BE2C (cell line): ENCODE data around the gene RINT1.
"Not testable (repeated sequence)": the region's sequence is repeated elsewhere in the genome, so short reads cannot be mapped to it uniquely, and the experiment has no call there.

Experiments
- DNase-seq: peaks from one replicate; pipeline ENCODE4 v3.0.0-alpha.2; 2020
- H3K27me3 ChIP-seq: fragments of 250-450 bp; sonication (Bioruptor Pico); 2 replicates; pipeline ENCODE4 v1.5.1; 2020; ENCODE audit warnings: mild to moderate bottlenecking
- H3K36me3 ChIP-seq: fragments of 250-450 bp; sonication (Bioruptor Pico); 2 replicates; pipeline ENCODE4 v1.5.1; 2020; ENCODE audit warnings: mild to moderate bottlenecking
- H3K4me1 ChIP-seq: fragments of 250-450 bp; sonication (Bioruptor Pico); 2 replicates; pipeline ENCODE4 v1.5.1; 2020
- H3K4me3 ChIP-seq: 2 replicates; pipeline ENCODE4 v1.5.1; 2011; ENCODE audit warnings: low read depth, low read length
- H3K9me3 ChIP-seq: fragments of 250-450 bp; sonication (Bioruptor Pico); 2 replicates; pipeline ENCODE4 v1.5.1; 2020
- TF ChIP-seq, protein P1 (sequence below): IDR thresholded peaks from 2 replicates; pipeline ENCODE4 v1.5.1; 2012; ENCODE audit warnings: mild to moderate bottlenecking, low read depth, low read length

The RINT1 gene

DNA sequence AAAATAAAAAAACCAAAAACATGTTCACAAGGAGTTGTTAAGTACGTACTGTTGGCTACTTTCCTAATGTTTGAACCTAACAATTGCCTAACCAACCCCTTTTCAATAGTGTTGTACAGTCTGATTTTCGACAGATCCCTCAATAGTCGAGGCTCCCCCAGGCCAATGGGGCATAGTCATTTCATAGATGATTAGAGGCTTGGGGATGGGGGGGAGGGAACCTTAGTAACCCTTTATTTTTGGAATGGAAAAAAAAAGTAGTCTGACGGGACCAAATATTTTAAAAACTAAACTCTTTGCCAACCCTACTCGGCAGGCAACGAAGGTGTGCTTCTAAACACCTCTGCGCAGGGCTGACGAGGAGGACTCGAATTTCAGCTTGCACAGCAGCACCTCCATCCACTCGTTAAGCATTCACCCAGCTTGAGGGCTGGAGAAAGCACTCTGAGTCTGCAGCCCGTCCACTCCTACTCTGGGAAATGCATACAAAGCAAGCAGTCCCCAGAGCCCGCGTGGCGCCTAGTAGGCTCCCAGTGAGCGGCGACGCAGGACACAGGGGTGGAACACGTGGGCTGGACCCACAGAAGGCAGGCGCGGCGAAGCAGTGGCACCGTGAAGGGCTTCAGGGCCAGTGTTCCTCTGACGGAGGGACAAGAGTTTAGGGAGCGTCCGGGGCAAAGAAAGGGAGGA, 10.8 kb upstream of the RINT1 start:
- TF ChIP-seq, protein P1, sequence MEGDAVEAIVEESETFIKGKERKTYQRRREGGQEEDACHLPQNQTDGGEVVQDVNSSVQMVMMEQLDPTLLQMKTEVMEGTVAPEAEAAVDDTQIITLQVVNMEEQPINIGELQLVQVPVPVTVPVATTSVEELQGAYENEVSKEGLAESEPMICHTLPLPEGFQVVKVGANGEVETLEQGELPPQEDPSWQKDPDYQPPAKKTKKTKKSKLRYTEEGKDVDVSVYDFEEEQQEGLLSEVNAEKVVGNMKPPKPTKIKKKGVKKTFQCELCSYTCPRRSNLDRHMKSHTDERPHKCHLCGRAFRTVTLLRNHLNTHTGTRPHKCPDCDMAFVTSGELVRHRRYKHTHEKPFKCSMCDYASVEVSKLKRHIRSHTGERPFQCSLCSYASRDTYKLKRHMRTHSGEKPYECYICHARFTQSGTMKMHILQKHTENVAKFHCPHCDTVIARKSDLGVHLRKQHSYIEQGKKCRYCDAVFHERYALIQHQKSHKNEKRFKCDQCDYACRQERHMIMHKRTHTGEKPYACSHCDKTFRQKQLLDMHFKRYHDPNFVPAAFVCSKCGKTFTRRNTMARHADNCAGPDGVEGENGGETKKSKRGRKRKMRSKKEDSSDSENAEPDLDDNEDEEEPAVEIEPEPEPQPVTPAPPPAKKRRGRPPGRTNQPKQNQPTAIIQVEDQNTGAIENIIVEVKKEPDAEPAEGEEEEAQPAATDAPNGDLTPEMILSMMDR, result no peak

DNA sequence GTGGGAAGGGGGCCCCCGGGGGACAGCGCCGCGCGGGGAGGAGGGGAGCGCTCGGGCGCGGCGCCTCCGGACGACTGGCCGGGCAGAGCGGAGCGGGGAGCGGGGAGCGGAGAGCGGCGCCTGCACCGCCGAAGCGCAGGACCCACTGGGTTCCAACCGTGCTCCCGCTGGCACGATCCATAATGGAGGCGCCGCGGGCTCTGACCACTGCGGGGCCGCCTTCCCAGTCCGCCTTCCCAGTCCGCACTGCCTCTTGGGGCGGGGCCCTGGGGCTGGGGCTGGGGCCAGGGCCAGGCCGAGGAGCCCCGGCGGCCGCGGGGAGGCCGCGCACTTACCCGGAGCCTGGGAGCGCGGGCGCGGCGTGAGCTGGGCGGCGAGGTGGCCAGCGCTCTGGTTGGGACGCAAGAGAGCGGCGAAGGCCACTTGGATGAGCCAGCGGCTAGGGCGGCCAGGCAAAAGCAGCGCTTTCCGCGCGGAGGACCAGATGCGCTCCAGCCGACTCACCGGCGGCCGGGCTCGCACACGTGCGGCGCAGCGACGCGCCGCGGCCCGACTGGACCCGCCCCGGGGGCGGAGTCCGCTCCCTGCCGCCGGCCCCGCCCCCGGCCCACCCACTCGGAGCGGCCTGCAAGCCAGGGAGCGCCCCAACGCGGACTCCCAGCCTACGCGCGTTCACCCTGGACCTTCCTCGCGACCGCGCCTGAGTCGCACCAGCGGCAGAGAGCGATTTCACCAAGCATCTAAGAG, 10.1 kb upstream of the RINT1 start, which contains the start of gene PUS7:
Gene PUS7, minus strand, starts transcription at position 555 of the 747 bp plus-strand sequence. CDS start 13,759 bp downstream, outside the sequence.
- Histone ChIP-seq H3K36me3 (peaks cover 34% of the 10 kb centered on the region), H3K27me3 (no peaks in the 10 kb centered on the region), H3K4me3 (peak within 1 kb of the TSS; percentile 79), H3K9me3 (no peaks in the 10 kb centered on the region), H3K4me1 (no peaks in the 10 kb centered on the region; the same call in 1 of the 2 replicates)
- TF ChIP-seq, protein P1, result no peak
- peak; percentile 94 for DNase-seq

More for the DNA sequence above, 10.8 kb upstream of the RINT1 start:
- Histone ChIP-seq H3K4me1 (no peaks in the 10 kb centered on the region; the same call in 1 of the 2 replicates), H3K4me3 (peak overlapping the region; percentile 79), H3K36me3 (peaks cover 41% of the 10 kb centered on the region), H3K27me3 (no peaks in the 10 kb centered on the region), H3K9me3 (no peaks in the 10 kb centered on the region)
- peak; percentile 83 for DNase-seq

DNA sequence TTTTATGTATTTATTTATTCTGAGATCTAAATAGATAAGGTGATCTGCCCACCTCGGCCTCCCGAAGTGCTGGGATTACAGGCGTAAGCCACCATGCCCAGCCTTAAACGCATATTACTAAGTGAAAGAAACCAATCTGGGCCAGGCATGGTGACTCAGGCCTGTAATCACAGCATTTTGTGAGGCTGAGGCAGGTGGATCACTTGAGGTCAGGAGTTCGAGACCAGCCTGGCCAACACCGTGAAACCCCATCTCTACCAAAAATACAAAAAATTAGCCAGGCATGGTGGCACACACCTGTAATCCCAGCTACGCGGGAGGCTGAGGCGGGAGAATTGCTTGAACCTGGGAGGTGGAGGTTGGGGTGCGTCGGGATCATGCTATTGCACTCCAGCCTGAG, 7.6 kb upstream of the RINT1 start:
- H3K27me3 ChIP-seq, H3K9me3 ChIP-seq, DNase-seq, H3K4me3 ChIP-seq, H3K4me1 ChIP-seq: not testable (repeated sequence)
- peaks cover 12% of the 10 kb centered on the region for H3K36me3 ChIP-seq

DNA sequence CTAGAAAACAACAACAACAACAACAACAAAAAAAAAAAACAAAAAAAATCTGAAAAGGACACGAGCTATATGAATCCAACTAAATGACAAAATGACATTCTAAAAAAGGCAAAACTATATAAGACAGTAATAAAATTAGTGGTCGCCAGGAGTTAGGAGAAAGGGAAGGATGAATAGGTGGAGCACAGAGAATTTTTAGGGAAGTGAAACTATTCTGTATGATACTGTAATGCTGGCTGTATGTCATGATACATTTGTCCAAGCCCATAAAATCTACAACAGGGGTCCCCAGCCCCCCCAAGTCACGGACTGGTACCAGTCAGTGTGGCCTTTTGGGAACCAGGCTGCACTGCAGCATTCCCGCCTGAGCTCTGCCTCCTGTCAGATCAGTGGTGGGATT, 7.2 kb upstream of the RINT1 start:
- no peak for DNase-seq
- Histone ChIP-seq H3K36me3 (peaks cover 8% of the 10 kb centered on the region), H3K4me3 (no peak overlapping the region), H3K27me3 (no peaks in the 10 kb centered on the region), H3K4me1 (no peaks in the 10 kb centered on the region; the same call in 1 of the 2 replicates), H3K9me3 (no peaks in the 10 kb centered on the region)
- TF ChIP-seq, protein P1, result no peak

DNA sequence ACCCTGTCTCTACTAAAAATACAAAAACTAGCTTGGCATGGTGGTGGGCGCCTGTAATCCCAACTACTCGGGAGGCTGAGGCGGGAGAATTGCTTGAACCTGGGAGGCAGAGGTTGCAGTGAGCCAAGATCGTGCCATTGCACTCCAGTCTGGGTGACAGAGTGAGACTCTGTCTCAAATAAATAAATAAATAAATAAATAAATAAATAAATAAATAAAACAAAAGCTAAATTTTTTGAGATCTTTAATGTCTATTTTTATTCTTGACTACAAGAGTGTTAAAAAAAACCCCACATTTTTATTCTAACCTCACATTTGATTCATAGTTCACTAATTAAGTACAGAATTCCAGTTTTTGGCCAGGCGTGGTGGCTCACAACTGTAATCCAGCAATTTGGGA, 4.3 kb upstream of the RINT1 start:
- not testable (repeated sequence) for H3K9me3 ChIP-seq, H3K36me3 ChIP-seq, H3K4me1 ChIP-seq, H3K4me3 ChIP-seq, H3K27me3 ChIP-seq, DNase-seq

DNA sequence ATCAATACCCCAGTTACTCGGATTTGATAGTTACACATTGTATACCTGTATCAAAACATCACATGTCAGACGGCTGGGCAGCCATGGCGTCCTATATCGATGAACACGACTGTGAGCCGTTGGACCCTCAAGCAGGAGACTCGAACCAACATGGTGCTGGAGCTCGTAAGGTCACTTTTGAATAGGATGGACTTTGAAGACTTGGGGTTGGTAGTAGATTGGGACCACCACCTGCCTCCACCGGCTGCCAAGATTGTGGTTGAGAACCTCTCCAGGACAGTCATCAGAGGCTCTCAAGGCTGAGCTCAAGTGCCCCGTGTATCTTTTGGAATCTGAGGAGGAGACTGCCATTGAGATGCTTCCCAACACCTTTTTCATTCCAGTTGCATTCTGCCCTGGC, 1.9 kb upstream of the RINT1 start:
- no peaks in the 10 kb centered on the region for H3K27me3 ChIP-seq
- H3K9me3 ChIP-seq, result no peaks in the 10 kb centered on the region
- peaks cover 4% of the 10 kb centered on the region; the same call in 1 of the 2 replicates for H3K36me3 ChIP-seq
- H3K4me3 ChIP-seq, result no peak overlapping the region
- no peaks in the 10 kb centered on the region for H3K4me1 ChIP-seq
- DNase-seq, result no peak
- TF ChIP-seq, protein P1, result no peak

DNA sequence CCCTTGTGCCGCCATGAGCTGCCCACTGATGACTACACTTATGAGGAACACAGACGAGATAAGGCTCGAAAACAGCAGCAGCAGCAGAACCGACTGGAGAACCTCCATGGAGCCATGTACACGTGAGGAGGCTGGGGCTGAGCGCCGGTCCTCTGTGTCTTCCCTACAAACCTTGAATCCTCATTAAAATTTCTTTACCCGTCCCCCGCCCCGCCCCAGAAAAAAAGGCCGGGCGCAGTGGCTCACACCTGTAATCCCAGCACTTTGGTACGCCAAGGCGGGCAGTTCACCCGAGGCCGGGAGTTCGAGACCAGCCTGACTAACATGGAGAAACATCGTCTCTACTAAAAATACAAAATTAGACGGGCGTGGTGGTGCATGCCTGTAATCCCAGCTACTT, 1.5 kb upstream of the RINT1 start:
- H3K9me3 ChIP-seq, result no peaks in the 10 kb centered on the region
- no peak overlapping the region for H3K4me3 ChIP-seq
- H3K36me3 ChIP-seq, result peaks cover 4% of the 10 kb centered on the region; the same call in 1 of the 2 replicates
- TF ChIP-seq, protein P1, result no peak
- no peaks in the 10 kb centered on the region for H3K27me3 ChIP-seq
- H3K4me1 ChIP-seq, result no peaks in the 10 kb centered on the region
- no peak for DNase-seq
